ENCODE data around the gene SPDYE1. TPM values are rescaled to one million over a fixed set of nuclear protein-coding genes. Genes with fewer than 3 reads are reported as not detected.

The SPDYE1 gene
- total RNA-seq, 3 donors from 2014 or later, result not detected

DNA sequence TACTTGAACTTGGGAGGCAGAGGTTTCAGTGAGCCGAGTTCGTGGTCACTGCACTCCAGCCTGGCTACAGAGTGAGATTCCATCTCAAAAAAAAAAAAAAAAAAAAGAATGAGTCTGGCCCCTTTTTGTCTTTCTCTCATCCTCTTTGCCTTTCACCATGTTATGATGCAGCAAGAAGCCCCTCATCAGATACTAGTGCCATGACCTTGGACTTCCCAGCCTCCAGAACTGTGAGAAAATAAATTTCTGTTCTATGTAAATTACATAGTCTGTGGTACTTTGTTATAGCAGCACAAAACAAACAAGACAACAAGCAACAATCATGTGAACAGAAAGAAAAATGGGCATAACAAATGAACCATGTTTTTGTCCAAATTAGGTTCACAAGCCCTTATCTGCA, 44.5 kb downstream of the SPDYE1 start:
- Histone ChIP-seq H3K27ac (no peak overlapping the region), H3K4me1 (peaks cover 0 to 9% of the 10 kb centered on the region in 2 donors), H3K9me3 (no peaks in the 10 kb centered on the region), H3K27me3 (no peaks in the 10 kb centered on the region), H3K4me3 (no peak overlapping the region), H3K36me3 (no peaks in the 10 kb centered on the region)
- no peak for DNase-seq (ENCODE audit: low spot score in 2 of 2)
- intact Hi-C loops (cut with DNase I; ENCODE audit: low total_unique reads), result no loop called here
- no peak for TF ChIP-seq POLR2A (IDR thresholded peaks at IDR 0.05)
- TF ChIP-seq, protein P1, sequence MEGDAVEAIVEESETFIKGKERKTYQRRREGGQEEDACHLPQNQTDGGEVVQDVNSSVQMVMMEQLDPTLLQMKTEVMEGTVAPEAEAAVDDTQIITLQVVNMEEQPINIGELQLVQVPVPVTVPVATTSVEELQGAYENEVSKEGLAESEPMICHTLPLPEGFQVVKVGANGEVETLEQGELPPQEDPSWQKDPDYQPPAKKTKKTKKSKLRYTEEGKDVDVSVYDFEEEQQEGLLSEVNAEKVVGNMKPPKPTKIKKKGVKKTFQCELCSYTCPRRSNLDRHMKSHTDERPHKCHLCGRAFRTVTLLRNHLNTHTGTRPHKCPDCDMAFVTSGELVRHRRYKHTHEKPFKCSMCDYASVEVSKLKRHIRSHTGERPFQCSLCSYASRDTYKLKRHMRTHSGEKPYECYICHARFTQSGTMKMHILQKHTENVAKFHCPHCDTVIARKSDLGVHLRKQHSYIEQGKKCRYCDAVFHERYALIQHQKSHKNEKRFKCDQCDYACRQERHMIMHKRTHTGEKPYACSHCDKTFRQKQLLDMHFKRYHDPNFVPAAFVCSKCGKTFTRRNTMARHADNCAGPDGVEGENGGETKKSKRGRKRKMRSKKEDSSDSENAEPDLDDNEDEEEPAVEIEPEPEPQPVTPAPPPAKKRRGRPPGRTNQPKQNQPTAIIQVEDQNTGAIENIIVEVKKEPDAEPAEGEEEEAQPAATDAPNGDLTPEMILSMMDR (IDR thresholded peaks at IDR 0.05), result no peak
- TF ChIP-seq POLR2AphosphoS5 (IDR thresholded peaks at IDR 0.05), result no peak

DNA sequence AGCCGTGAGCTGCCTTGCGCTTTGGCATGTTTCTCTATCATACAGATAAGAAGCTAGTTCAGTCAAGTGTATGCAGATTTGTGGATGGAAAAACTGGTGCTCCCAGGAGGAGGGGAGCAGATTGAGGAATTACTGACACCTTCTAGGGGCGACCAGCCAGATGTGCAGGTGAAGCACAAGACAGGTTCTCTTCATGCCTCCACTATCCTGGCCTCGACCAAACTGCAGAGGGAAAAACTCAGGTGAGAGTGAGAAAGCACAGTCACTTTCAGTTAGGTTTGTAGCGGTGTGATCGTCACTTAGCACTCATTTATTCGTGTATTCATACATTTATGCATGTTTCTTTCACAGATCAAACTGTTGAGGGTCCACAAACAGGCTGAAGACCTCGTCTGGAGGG, 46.2 kb downstream of the SPDYE1 start:
- peak overlapping the region; percentile 82 to 92 for H3K27ac ChIP-seq
- H3K27me3 ChIP-seq, result no peaks in the 10 kb centered on the region
- intact Hi-C loops (cut with DNase I; ENCODE audit: low total_unique reads), result no loop called here
- no peaks in the 10 kb centered on the region for H3K9me3 ChIP-seq
- TF ChIP-seq, protein P1 (IDR thresholded peaks at IDR 0.05), result no peak
- TF ChIP-seq POLR2A (IDR thresholded peaks at IDR 0.05) (no peak), POLR2AphosphoS5 (IDR thresholded peaks at IDR 0.05) (no peak)
- no peaks in the 10 kb centered on the region for H3K36me3 ChIP-seq
- H3K4me3 ChIP-seq, result peak overlapping the region; percentile 77 to 95 (median 88)
- DNase-seq (ENCODE audit: low spot score in 2 of 2), result no peak
- H3K4me1 ChIP-seq, result peaks cover 0 to 9% of the 10 kb centered on the region in 2 donors

DNA sequence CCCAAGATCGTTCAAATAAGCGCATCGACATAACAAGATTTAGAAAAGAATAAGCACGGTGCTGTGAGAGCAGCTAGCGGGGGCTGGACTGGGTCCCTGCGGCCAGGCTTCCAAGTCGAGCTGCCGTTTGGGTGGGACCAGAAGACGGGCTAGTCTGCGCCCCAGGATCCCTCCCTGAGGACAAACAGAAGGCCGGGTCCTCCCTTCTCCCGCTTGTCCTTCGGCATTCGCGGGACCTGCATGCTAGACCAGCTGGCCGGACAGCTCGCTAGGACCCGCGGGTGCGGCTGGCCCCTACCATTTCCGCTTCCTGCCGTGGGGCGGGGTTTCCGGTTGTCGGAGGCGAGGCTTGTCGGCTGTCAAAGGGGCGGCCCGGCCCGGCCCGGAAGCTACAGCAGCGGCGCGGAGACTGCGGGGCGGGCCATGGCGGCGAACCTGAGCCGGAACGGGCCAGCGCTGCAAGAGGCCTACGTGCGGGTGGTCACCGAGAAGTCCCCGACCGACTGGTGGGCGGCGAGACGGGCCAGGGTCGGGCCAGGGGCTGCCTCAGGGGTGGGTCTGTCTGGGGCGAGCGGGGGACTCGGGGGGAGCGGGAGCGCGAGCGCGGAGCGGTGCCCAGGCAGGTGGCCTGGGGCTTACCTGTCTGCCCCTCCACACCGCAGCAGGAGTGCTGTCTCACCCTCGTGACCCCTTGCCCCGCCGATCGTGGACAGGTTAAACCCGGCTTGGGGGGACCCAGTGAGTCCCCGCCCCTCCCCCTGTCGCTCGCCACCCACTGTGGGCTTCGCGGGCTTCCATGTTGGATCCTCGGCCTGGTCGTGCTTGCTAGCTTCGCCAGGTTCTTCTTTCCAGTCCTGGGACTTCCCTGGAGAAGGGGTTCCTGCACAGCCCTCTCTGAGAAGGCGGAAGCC, 46.9 kb downstream of the SPDYE1 start, which contains the start of gene DBNL:
Gene DBNL, plus strand, starts transcription at position 388 of the 911 bp plus-strand sequence. Its CDS starts 36 bp downstream, at position 424.
- no peaks in the 10 kb centered on the region for H3K27me3 ChIP-seq
- H3K4me3 ChIP-seq, result peak within 1 kb of the TSS; percentile 77 to 95 (median 88)
- peaks cover 0 to 9% of the 10 kb centered on the region in 2 donors for H3K4me1 ChIP-seq
- H3K27ac ChIP-seq, result peak within 1 kb of the TSS; percentile 82 to 92
- H3K9me3 ChIP-seq, result no peaks in the 10 kb centered on the region
- TF ChIP-seq POLR2AphosphoS5 (IDR thresholded peaks at IDR 0.05), result peak; percentile 68 to 80 (median 73)
- TF ChIP-seq POLR2A (IDR thresholded peaks at IDR 0.05), result peak; percentile 75
- TF ChIP-seq, protein P1 (IDR thresholded peaks at IDR 0.05), result no peak
- no peaks in the 10 kb centered on the region for H3K36me3 ChIP-seq
- intact Hi-C loops (cut with DNase I; ENCODE audit: low total_unique reads), result no loop called here
- peak; percentile 85 to 95 for DNase-seq (ENCODE audit: low spot score in 2 of 2)

GRCh38 chr7:44045226-44046014, 47.7 kb downstream of the SPDYE1 start:
- Histone ChIP-seq H3K27ac (peak overlapping the region; percentile 82 to 92), H3K4me3 (peak overlapping the region; percentile 77 to 95 (median 88)), H3K36me3 (no peaks in the 10 kb centered on the region), H3K4me1 (peaks cover 0 to 9% of the 10 kb centered on the region in 2 donors), H3K27me3 (no peaks in the 10 kb centered on the region), H3K9me3 (no peaks in the 10 kb centered on the region)
- TF ChIP-seq POLR2A (IDR thresholded peaks at IDR 0.05) (no peak), POLR2AphosphoS5 (IDR thresholded peaks at IDR 0.05) (no peak)
- TF ChIP-seq, protein P1 (IDR thresholded peaks at IDR 0.05), result no peak
- no peak for DNase-seq (ENCODE audit: low spot score in 2 of 2)
- intact Hi-C loops (cut with DNase I; ENCODE audit: low total_unique reads), result no loop called here
